Lower leg skin (tissue), 4 donors: Measurements from ENCODE around the gene BRICD5. TPM values are rescaled to one million over a fixed set of nuclear protein-coding genes. Genes with fewer than 3 reads are reported as not detected.

Experiments
- DNase-seq, 2 donors: peaks; one replicate each; pipeline ENCODE4 v3.0.0-alpha.2; 2019; ENCODE audit warnings: low spot score in 2 of 2
- H3K4me3 ChIP-seq: fragments of 200-600 bp; sonication (generic); 2 replicates; pipeline ENCODE4 v1.5.1; 2017; ENCODE audit warnings: mild to moderate bottlenecking, low read depth; ENCODE audit not compliant: poor library complexity, severe bottlenecking
- CTCF ChIP-seq, 3 donors: fragments of 450-650 bp; IDR thresholded peaks; one replicate each; pipeline ENCODE4 v1.5.1; 2016; ENCODE audit warnings: antibody characterized with exemption in 3 of 3, mild to moderate bottlenecking in 3 of 3, moderate library complexity in 2 of 3
- POLR2A ChIP-seq, 2 donors: fragments of 450-650 bp; IDR thresholded peaks; one replicate each; pipeline ENCODE4 v1.6.1; 2016 to 2017; ENCODE audit warnings: antibody characterized with exemption in 2 of 2, mild to moderate bottlenecking in 1 of 2, moderate library complexity in 1 of 2
- WGBS, 2 donors: methylation state at CpG; one replicate each; pipeline ENCODE4 v1.1.5; 2018; 5-methylcytosine and 5-hydroxymethylcytosine counted together
- intact Hi-C: fragments of 100-400 bp; cut with DNase I; formaldehyde crosslinking; loops from one replicate; pipeline ENCODE4 v1.15.0; 2023; ENCODE audit warnings: low total_unique reads
- total RNA-seq, 4 donors: library from RNA; depleted of rRNA; stranded (reverse); fragments of >200 nt; gene quantifications; one replicate each; pipeline ENCODE4 v1.1.0, GENCODE V29; 2016

Gene BRICD5
- total RNA-seq, 4 donors from 2014 or later = 2.3 to 6.2 (median 2.5) TPM

- DNase-seq = no peak
- peak within 1 kb of the TSS; percentile 52 for H3K4me3 ChIP-seq
- WGBS, 2 donors = 0% methylated on average over 43 of the region's 48 CpGs; no CpG with 5 or more reads in 1 of the 2 donors
- TF ChIP-seq CTCF (IDR thresholded peaks at IDR 0.05) = peak in 1 of 3 donors; percentile 51
- TF ChIP-seq POLR2A (IDR thresholded peaks at IDR 0.05) = no peak
- intact Hi-C loops = no loop called here
Measured at GRCh38 chr16:2214719-2214968, 4.0 kb upstream of the BRICD5 start, which contains the start of gene PGP. PGP (minus strand) TSS chr16:2214840; CDS start chr16:2214777, 63 bp downstream.

- peak overlapping the region; percentile 52 for H3K4me3 ChIP-seq
- no peak for DNase-seq
- TF ChIP-seq POLR2A (IDR thresholded peaks at IDR 0.05) (no peak), CTCF (IDR thresholded peaks at IDR 0.05) (no peak)
- WGBS, 2 donors = 2 to 3% methylated on average over 6 to 33 of the region's 98 CpGs
- intact Hi-C loops = no loop called here
Measured at GRCh38 chr16:2213817-2214718, 3.4 kb upstream of the BRICD5 start.

GRCh38 chr16:2212362-2213324, 2.0 kb upstream of the BRICD5 start:
- H3K4me3 ChIP-seq = no peak overlapping the region
- DNase-seq = no peak
- no peak for TF ChIP-seq CTCF (IDR thresholded peaks at IDR 0.05)
- TF ChIP-seq POLR2A (IDR thresholded peaks at IDR 0.05) = no peak
- WGBS, 2 donors = 44 to 59% methylated on average over 17 to 19 of the region's 19 CpGs
- intact Hi-C loops = no loop called here

DNA sequence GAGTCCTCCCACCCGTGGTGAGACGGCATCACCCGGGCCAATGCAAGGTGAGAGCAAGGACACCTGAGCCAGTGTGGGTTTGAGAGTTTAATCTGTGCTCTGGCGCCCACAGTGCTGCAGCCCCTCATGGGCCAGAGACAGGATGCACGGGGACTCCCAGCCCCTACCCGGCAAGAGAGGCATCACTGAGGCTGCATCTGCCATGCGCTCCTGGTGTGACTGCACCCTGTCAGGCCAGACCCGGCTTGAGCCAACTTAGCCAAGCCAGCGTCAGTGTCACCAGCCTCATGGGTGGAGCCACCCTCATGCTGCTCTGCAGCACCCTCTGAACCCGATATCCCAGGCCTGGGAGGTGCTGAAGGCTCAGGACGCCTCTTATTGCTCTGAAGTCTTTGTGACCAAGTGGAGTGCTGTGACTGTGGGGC, 1.3 kb upstream of the BRICD5 start:
- TF ChIP-seq POLR2A (IDR thresholded peaks at IDR 0.05) = no peak
- no peak for TF ChIP-seq CTCF (IDR thresholded peaks at IDR 0.05)
- intact Hi-C loops = no loop called here
- DNase-seq = no peak
- 54 to 70% methylated on average over 9 to 10 of the region's 11 CpGs for WGBS, 2 donors
- no peak overlapping the region for H3K4me3 ChIP-seq

DNA sequence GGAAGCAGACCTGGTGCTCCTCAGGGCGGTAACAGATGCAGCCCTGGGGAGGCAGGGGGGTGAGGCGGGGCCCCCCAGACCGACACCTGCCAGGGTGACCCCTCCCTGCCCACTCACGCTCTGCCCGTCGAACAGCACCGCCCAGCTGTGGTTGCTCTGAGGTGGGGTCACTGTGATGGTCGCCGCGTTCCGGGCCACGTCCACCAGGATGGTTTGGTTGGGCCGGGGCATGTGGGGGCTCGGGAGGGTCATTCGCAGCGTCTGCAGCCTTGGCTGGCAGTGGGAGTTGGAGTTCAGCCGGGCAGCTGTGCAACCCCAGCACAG, 692 bp downstream of the BRICD5 start:
- intact Hi-C loops = no loop called here
- no peak overlapping the region for H3K4me3 ChIP-seq
- TF ChIP-seq POLR2A (IDR thresholded peaks at IDR 0.05) (no peak), CTCF (IDR thresholded peaks at IDR 0.05) (no peak)
- WGBS, 2 donors = 87% methylated on average over 4 to 9 of the region's 17 CpGs
- no peak for DNase-seq
